NT2/D1 (cell line): ENCODE results near the gene SNX12.
A peak's percentile ranks its signal among the peaks of the same experiment; 100 is the strongest.

Experiments
- DNase-seq: peaks from one replicate; pipeline ENCODE4 v3.0.0-alpha.2; 2011; ENCODE audit warnings: low read depth, low spot score
- H3K27me3 ChIP-seq: 2 replicates; pipeline ENCODE4 v1.6.0; 2011; ENCODE audit warnings: mild to moderate bottlenecking; ENCODE audit not compliant: insufficient read length, insufficient read depth
- H3K36me3 ChIP-seq: 2 replicates; pipeline ENCODE4 v1.6.1; 2011; ENCODE audit warnings: mild to moderate bottlenecking, low read length, mixed read lengths; ENCODE audit not compliant: insufficient read depth, insufficient read length
- H3K4me1 ChIP-seq: 2 replicates; pipeline ENCODE4 v1.5.1; 2011; ENCODE audit not compliant: insufficient read depth, insufficient read length
- H3K4me3 ChIP-seq: 2 replicates; pipeline ENCODE4 v1.5.1; 2011; ENCODE audit warnings: low read depth; ENCODE audit not compliant: insufficient read length
- H3K9ac ChIP-seq: 2 replicates; pipeline ENCODE4 v1.6.0; 2011; ENCODE audit warnings: low read depth; ENCODE audit not compliant: insufficient read length
- H3K9me3 ChIP-seq: 2 replicates; pipeline ENCODE4 v1.5.1; 2011; ENCODE audit warnings: mild to moderate bottlenecking, low read length; ENCODE audit not compliant: insufficient read depth
- SUZ12 ChIP-seq: IDR thresholded peaks from 2 replicates; pipeline ENCODE4 v1.6.1; 2011; ENCODE audit not compliant: insufficient read length, insufficient read depth; ENCODE audit errors: extremely low read depth
- YY1 ChIP-seq: IDR thresholded peaks from 2 replicates; pipeline ENCODE4 v1.6.1; 2011; ENCODE audit not compliant: insufficient read length, insufficient read depth
- ZNF274 ChIP-seq: IDR thresholded peaks from 2 replicates; pipeline ENCODE4 v1.6.1; 2011; ENCODE audit warnings: mild to moderate bottlenecking, low read depth, low read length

SNX12 gene

DNA sequence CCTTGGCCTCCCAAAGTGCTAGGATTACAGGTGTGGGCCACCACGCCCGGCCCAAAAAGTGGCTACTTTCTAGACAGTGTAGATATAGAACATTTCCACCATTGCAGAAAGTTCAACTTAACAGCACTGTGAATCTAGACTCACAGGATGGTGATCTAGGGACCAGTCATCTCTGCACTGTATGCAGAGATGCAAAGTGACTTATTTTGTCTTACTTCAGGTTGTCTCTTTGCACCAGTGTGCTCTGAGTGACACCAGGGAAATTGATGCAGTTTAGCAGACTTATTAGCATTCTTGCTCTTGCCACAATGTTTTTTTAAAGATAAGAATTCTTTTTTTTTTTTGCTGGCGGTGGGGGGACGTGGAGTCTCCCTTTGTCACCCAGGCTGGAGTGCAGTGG lies 14.7 kb upstream of the SNX12 start:
- H3K4me3 ChIP-seq: no peak overlapping the region
- H3K9me3 ChIP-seq: no peaks in the 10 kb centered on the region
- no peaks in the 10 kb centered on the region for H3K4me1 ChIP-seq
- TF ChIP-seq SUZ12 (no peak), YY1 (no peak), ZNF274 (no peak)
- no peaks in the 10 kb centered on the region for H3K27me3 ChIP-seq
- no peaks in the 10 kb centered on the region for H3K36me3 ChIP-seq
- no peak for DNase-seq
- H3K9ac ChIP-seq: no peak overlapping the region

DNA sequence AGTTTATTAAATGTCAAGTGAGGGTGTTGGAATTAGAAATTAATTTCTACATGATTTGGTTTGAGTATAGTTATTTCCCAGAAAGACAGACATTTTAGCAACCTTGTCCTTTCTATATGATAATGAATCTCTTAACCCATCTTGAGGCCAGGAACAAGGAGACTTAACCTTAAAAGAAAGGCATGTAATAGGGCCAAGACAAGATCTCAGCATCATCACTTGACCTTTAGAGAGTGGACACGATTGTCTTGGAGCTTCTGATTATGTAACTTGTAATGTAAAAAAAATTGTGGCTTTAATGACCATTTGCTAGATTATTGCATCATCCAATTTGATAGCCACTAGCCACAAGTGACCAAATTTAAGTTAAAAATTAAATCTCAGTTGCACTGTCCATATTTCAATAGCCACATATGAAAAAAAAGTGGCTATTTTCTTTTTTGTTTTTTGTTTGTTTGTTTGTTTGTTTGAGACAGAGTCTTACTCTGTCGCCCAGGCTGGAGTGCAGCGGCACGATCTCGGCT lies 14.1 kb upstream of the SNX12 start:
- no peak overlapping the region for H3K9ac ChIP-seq
- H3K27me3 ChIP-seq: no peaks in the 10 kb centered on the region
- DNase-seq: no peak
- H3K4me3 ChIP-seq: no peak overlapping the region
- H3K9me3 ChIP-seq: no peaks in the 10 kb centered on the region
- no peak for TF ChIP-seq YY1
- no peak for TF ChIP-seq ZNF274
- TF ChIP-seq SUZ12: no peak
- H3K4me1 ChIP-seq: no peaks in the 10 kb centered on the region
- no peaks in the 10 kb centered on the region for H3K36me3 ChIP-seq

DNA sequence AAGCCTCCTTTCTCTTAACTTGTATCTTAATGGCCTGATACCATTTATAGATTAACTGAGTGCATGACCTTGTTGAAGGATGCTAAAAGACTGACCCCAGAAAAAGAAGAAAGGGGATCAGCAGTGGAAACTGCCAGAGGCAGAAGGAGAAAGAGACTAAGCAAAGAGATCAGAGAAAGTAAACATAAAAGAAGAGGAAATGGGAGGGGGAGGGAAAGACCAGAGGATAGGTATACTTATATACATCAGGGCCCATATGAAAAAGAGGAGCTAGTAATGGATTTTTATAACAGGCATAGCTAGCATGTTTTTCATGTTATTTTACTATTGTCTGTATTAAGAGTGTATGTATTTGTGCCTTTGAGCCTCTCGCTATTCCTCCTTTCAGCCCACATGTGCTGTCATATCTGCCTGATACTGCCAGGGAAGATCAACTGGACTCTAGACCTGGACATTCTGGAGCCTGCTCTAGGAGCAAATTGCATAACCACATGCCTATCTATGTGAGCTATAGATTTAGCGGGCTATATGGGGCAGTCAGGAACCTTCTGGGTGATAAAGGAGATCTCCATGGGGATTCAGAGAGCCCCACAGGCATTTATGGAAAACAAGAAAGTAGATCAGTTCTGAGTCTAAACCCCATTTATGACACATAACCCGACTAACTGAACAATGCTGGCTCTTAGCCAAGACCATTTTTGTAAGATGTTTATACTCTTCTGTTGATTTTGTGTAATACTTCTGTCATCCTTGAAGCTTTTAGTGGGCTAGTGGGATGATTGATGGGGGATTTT lies 13.4 kb upstream of the SNX12 start:
- no peak for DNase-seq
- H3K27me3 ChIP-seq: no peaks in the 10 kb centered on the region
- H3K36me3 ChIP-seq: no peaks in the 10 kb centered on the region
- no peaks in the 10 kb centered on the region for H3K9me3 ChIP-seq
- no peak overlapping the region for H3K9ac ChIP-seq
- H3K4me1 ChIP-seq: no peaks in the 10 kb centered on the region
- no peak for TF ChIP-seq ZNF274
- no peak for TF ChIP-seq YY1
- TF ChIP-seq SUZ12: no peak
- no peak overlapping the region for H3K4me3 ChIP-seq

- Histone ChIP-seq H3K9ac (no peak overlapping the region), H3K4me3 (no peak overlapping the region), H3K4me1 (no peaks in the 10 kb centered on the region), H3K9me3 (no peaks in the 10 kb centered on the region), H3K27me3 (no peaks in the 10 kb centered on the region), H3K36me3 (peaks cover 6% of the 10 kb centered on the region)
- DNase-seq: no peak
- no peak for TF ChIP-seq YY1
These were observed 2.4 kb upstream of the SNX12 start for GRCh38 chrX:71070531-71070930.

DNA sequence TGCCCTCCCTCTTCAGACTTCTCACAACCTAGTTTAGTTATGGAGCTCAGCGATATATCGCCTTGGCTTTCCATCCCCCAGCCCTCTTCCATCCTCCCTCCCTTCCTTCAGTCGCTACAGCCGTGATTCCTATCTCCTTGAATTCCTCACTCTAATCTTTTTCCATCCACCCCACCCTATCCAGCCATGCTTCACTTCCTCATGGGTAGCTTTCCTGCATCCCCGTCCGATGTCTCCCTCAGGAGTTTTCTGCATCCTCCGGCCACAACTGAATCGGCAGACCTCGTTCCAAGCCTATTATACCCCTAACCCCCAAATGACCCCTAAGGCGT lies 456 bp downstream of the SNX12 start:
- Histone ChIP-seq H3K36me3 (peaks cover 19% of the 10 kb centered on the region), H3K27me3 (no peaks in the 10 kb centered on the region), H3K4me3 (peak overlapping the region; percentile 84), H3K9me3 (no peaks in the 10 kb centered on the region), H3K9ac (peak overlapping the region; percentile 90), H3K4me1 (no peaks in the 10 kb centered on the region)
- TF ChIP-seq ZNF274 (no peak), SUZ12 (no peak), YY1 (no peak)
- DNase-seq: peak; percentile 5

GRCh38 chrX:71067089-71067488 lies 1.0 kb downstream of the SNX12 start:
- DNase-seq: no peak
- TF ChIP-seq SUZ12 (no peak), YY1 (no peak), ZNF274 (no peak)
- H3K9me3 ChIP-seq: no peaks in the 10 kb centered on the region
- peak overlapping the region; percentile 84 for H3K4me3 ChIP-seq
- H3K27me3 ChIP-seq: no peaks in the 10 kb centered on the region
- H3K4me1 ChIP-seq: no peaks in the 10 kb centered on the region
- peaks cover 23% of the 10 kb centered on the region for H3K36me3 ChIP-seq
- H3K9ac ChIP-seq: peak overlapping the region; percentile 90

GRCh38 chrX:71060127-71060526 lies 8.0 kb downstream of the SNX12 start:
- no peak for DNase-seq
- no peak overlapping the region for H3K4me3 ChIP-seq
- H3K27me3 ChIP-seq: no peaks in the 10 kb centered on the region
- H3K4me1 ChIP-seq: no peaks in the 10 kb centered on the region
- no peak overlapping the region for H3K9ac ChIP-seq
- peaks cover 70% of the 10 kb centered on the region for H3K36me3 ChIP-seq
- no peaks in the 10 kb centered on the region for H3K9me3 ChIP-seq
- no peak for TF ChIP-seq SUZ12
- no peak for TF ChIP-seq YY1
- no peak for TF ChIP-seq ZNF274
